Activated CD4-positive, alpha-beta T cell treated with anti-CD3 and anti-CD28 coated beads, Interleukin-2, amount 50 U/mL, for 24 hours (primary cell): ENCODE data around the gene NCAM1.

ENCODE experiments used
- DNase-seq, 2 donors: peaks; one replicate each; pipeline ENCODE4 v3.0.0-alpha.2; 2020; ENCODE audit warnings: low read depth in 1 of 2, low spot score in 1 of 2

Gene NCAM1

GRCh38 chr11:112968941-112969713 is 7.9 kb downstream of the NCAM1 start:
- DNase-seq: no peak

- no peak for DNase-seq
Measured at GRCh38 chr11:112971195-112971594, 10.0 kb downstream of the NCAM1 start.

GRCh38 chr11:112971827-112972226 is 10.6 kb downstream of the NCAM1 start:
- no peak for DNase-seq

- no peak for DNase-seq
Measured at GRCh38 chr11:112972399-112973145, 11.4 kb downstream of the NCAM1 start.

DNA sequence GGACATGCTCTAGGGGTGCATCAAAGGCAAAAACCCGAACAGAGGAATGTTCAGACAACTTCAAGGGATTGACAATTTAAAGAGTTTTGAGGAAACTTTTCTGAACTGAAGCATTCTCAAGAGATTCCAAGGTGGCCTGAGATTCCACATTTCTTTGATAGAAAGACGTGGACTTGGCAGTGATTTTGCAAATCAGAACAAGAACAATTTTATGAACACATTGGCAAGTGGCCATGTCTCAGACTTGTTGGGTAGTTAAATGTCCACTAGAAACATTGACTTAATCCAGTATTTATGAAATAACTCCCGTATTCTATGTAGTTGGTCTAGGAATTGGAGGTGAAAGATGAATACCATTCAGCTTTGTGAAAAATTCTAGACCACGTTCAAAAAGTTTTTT is 13.8 kb downstream of the NCAM1 start:
- DNase-seq: no peak

GRCh38 chr11:112975493-112975892 is 14.3 kb downstream of the NCAM1 start:
- no peak for DNase-seq

DNA sequence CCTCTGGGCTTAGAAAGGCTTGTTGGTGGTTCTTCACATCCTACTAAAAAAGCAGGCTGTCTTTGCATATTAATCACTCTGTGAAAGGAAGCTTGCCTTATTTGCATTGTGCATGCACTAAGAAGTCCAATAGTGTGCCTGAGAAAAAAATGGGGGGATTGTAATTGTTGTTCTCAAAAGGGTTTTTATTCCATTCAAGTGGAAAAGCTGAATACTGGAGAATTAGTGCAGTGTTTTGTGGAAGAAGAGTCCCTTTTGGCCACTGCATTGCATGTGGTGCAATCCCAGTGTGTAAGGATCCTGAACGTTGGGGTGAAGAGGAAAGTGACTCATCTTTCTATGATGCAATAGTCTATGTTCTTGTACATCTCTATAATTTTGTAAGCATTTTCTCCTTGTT is 16.5 kb downstream of the NCAM1 start:
- DNase-seq: no peak

DNA sequence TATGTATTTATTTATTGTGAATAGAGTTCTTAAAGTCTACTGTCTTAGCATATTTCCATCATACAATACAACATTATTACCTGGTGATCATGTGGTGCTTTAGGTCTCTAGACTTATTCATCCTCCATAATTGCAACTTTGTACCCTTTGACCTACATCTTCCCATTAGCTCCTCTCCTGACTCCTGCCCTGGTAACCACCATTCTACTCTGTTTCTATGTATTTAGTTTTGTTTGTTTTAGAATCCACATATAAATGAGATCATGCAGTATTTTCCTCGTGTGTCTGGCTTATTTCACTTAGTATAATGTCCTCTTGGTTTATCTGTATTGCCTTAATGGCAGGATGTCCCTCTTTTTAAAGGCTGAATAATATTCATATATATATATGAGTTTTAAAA is 22.7 kb downstream of the NCAM1 start:
- no peak for DNase-seq

GRCh38 chr11:112989198-112989597 is 28.0 kb downstream of the NCAM1 start:
- DNase-seq: no peak

- DNase-seq: no peak
Measured at GRCh38 chr11:112993808-112994207, 32.6 kb downstream of the NCAM1 start.

GRCh38 chr11:112995423-112996090 is 34.3 kb downstream of the NCAM1 start:
- no peak for DNase-seq

DNA sequence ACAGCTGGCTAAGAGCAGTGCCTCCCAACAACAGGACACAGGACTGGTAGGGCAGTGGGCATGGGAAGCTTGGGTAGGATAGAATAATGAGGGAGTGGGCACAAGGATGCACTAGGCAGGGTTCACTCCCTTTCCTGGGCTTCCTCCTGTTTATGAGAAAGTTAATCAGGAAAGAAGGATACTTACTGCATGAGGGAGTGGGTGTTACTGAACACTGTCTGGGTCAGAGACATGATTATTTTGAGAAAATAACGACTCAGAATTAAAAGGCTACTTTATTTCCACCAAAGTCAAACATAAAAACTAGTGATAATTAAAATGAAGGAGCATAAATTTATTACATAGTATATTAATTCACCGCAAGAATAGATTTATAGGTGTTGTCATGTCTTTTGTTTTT is 35.8 kb downstream of the NCAM1 start:
- no peak for DNase-seq

DNA sequence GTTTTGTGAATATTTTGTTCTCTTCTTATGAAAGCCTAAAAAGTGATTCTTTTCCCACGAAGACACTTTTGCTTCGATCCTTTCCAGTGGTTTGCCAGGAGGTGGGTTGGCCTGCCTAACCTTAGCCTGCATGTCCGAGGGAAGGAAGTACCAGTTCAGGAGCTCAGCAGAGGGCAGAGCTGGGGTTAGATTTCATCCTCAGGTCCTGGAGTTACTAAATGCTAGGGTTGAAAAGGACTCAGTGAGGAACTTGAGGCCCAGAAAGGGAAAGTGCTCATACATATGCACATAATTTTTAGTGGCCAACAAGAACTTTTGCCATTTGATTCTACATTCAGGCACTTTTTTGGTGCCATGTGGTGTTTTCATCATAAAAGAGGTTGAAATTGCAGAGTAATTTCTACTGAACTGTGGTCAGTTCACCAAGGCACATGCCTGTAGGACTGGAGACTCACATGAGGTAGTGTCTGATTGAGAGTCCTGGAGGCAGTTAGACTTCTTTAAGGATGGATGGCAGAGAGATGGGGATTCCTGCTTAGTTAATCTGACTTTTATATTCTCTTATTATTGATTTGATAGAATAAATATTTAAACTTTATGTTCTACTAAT is 36.7 kb downstream of the NCAM1 start:
- no peak for DNase-seq

DNA sequence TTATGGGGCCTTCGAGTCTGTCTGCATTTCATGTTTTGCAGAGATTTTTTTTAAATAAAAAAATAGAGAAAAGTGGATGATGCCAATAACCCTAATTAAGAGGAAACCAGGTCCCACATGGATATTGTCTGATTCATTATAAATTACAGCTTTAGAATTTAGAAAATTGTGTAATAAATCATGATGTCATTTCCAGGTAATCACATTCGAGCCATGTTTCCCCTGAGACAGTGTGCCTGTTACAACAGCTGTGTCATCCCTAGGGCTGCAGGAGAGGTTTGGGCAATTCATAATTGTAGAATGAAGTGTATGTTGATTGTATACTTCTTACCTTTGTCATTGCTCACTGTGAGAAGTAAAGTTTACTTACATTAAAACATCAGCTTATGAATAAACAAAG is 38.3 kb downstream of the NCAM1 start:
- DNase-seq: no peak

- no peak for DNase-seq
Measured at GRCh38 chr11:113001709-113002108, 40.5 kb downstream of the NCAM1 start.

DNA sequence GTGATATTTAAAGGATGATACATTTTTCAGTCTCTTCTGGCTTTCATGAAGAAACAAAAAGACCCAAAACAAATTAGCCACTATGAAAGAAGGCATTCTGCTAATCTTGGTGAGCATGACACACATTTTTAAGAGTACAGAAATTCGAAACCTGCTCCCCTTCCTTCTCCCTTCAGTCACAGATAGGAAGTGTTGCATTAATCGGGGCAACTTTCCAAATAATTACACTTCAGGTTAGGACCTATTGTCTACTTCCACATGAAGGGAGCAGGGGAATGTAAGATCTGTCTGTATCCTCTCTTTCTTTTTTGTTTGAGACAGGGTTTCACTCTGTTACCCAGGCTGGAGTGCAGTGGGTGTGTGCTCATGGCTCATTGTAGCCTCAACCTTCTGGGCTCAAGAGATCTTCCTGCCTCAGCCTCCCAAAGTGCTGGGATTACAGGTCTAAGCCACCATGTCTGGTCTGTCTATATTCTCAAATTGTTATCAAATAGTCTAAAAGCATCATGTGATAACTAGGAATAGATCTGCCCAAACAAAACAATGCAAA is 45.8 kb downstream of the NCAM1 start:
- no peak for DNase-seq

- DNase-seq: no peak
Measured at GRCh38 chr11:113014262-113015097, 53.3 kb downstream of the NCAM1 start.

- DNase-seq: no peak
Measured at GRCh38 chr11:113015098-113015455, 53.9 kb downstream of the NCAM1 start.

DNA sequence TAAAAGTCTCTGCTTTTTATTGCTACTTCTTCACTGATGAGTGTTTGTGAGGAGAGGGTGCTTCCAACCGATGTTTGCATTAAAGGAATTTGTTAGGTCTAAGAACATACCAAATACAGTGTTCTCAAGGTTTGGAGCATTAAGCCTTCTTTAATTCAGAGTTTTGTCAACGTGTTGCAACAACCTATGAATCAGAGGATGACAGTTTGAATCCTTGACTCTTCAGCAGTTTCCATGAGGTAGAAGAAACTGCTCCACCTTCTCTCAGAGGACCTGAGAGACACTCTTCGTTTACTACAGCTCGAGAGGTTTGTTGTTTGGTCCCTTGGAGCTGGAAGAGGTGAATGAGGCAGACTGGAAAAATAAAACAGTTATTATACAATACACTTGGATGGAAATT is 55.7 kb downstream of the NCAM1 start:
- no peak for DNase-seq

- DNase-seq: no peak
Measured at GRCh38 chr11:113018913-113019312, 57.7 kb downstream of the NCAM1 start.

GRCh38 chr11:113019711-113020110 is 58.5 kb downstream of the NCAM1 start:
- DNase-seq: no peak
